OCI-LY7 (cell line): ENCODE results near the gene CHCHD10. TPM values are rescaled to one million over a fixed set of nuclear protein-coding genes. Genes with fewer than 3 reads are reported as not detected.

Experiments
- BruUV-seq: library from RNA; stranded (reverse); fragments of 400-500 nt; replicated peaks from 2 replicates; lab custom pipeline; 2021; lab: Mats Ljungman, UMichigan
- CTCF ChIA-PET: fragments of 300-600 bp; sonication (Branson Sonifier 250); formaldehyde crosslinking; loops from one replicate; lab custom pipeline; 2022; ENCODE audit warnings: antibody characterized with exemption; ENCODE audit not compliant: unreplicated experiment; lab: Charles Lee
- POLR2A ChIA-PET: fragments of 300-600 bp; sonication (Branson Sonifier 250); formaldehyde crosslinking; loops from one replicate; lab custom pipeline; 2022; ENCODE audit warnings: antibody characterized with exemption; lab: Charles Lee
- DNase-seq: peaks from one replicate; pipeline ENCODE4 v3.0.0-alpha.2; 2015; ENCODE audit warnings: low spot score
- H2AFZ ChIP-seq: fragments of 200-600 bp; sonication (generic), shearing (Covaris generic); 2 replicates; pipeline ENCODE4 v1.6.1; 2014; ENCODE audit warnings: mild to moderate bottlenecking, antibody characterized with exemption, low read length, moderate library complexity
- H3K27ac ChIP-seq: fragments of 200-600 bp; sonication (generic); 2 replicates; pipeline ENCODE4 v1.5.1; 2014; ENCODE audit warnings: mixed run types, low read depth, mild to moderate bottlenecking, moderate library complexity, low read length, inconsistent platforms; ENCODE audit not compliant: poor library complexity, severe bottlenecking
- H3K36me3 ChIP-seq: fragments of 200-600 bp; sonication (generic); 2 replicates; pipeline ENCODE4 v1.6.1; 2014; ENCODE audit warnings: mild to moderate bottlenecking, antibody characterized with exemption, low read length, moderate library complexity, mixed read lengths; ENCODE audit not compliant: insufficient read depth
- H3K4me1 ChIP-seq: fragments of 200-600 bp; sonication (generic); 2 replicates; pipeline ENCODE4 v1.5.1; 2014; ENCODE audit warnings: mild to moderate bottlenecking, low read length; ENCODE audit not compliant: insufficient read depth, poor library complexity, severe bottlenecking
- H3K4me2 ChIP-seq: fragments of 200-600 bp; sonication (generic); 2 replicates; pipeline ENCODE4 v1.6.1; 2014; ENCODE audit warnings: mild to moderate bottlenecking, low read length
- H3K4me3 ChIP-seq: fragments of 200-600 bp; sonication (generic); 2 replicates; pipeline ENCODE4 v1.5.1; 2014; ENCODE audit warnings: mild to moderate bottlenecking, low read depth, low read length; ENCODE audit not compliant: poor library complexity, severe bottlenecking
- H3K79me2 ChIP-seq: fragments of 200-600 bp; sonication (generic); 2 replicates; pipeline ENCODE4 v1.6.1; 2016; ENCODE audit warnings: low read depth, mild to moderate bottlenecking, low read length, moderate library complexity, mixed read lengths; ENCODE audit not compliant: insufficient read depth
- H3K9me2 ChIP-seq: fragments of 200-600 bp; sonication (generic); 2 replicates; pipeline ENCODE4 v1.6.1; 2016; ENCODE audit warnings: mild to moderate bottlenecking, low read length, mixed read lengths; ENCODE audit not compliant: insufficient read depth
- H3K9me3 ChIP-seq: fragments of 200-600 bp; sonication (generic); 2 replicates; pipeline ENCODE4 v1.6.1; 2014; ENCODE audit warnings: mild to moderate bottlenecking, mixed run types, low read length, mixed read lengths
- H4K20me1 ChIP-seq: fragments of 200-600 bp; sonication (generic); 2 replicates; pipeline ENCODE4 v1.6.1; 2014; ENCODE audit warnings: mild to moderate bottlenecking, antibody characterized with exemption, low read length, moderate library complexity, mixed read lengths; ENCODE audit not compliant: insufficient read depth
- EZH2phosphoT487 ChIP-seq: fragments of 200-600 bp; sonication (generic); IDR thresholded peaks from 2 replicates; pipeline ENCODE4 v1.6.1; 2018; ENCODE audit warnings: low read depth, borderline replicate concordance, mild to moderate bottlenecking, mixed run types, antibody characterized with exemption, low read length, moderate library complexity, mixed read lengths
- intact Hi-C: fragments of 100-400 bp; cut with micrococcal nuclease; formaldehyde crosslinking; loops from one replicate; pipeline ENCODE4 v1.10.0; 2022; ENCODE audit not compliant: unreplicated experiment
- total RNA-seq, 2 experiments: library from RNA; depleted of rRNA in 1 of 2; stranded (reverse); fragments of >200 nt in 1 of 2; shearing (Covaris generic) in 1 of 2; gene quantifications; 2 replicates each; pipeline ENCODE4 v1.2.3, GENCODE V29; 2014 to 2022
- TF ChIP-seq, protein P1 (sequence below): fragments of 200-600 bp; sonication (generic); conservative IDR thresholded peaks from 2 replicates; pipeline ENCODE4 v1.5.1; 2014; ENCODE audit warnings: mild to moderate bottlenecking, antibody characterized with exemption, low read length, moderate library complexity, mixed read lengths

CHCHD10 gene
- total RNA-seq, 2 experiments from 2014 or later = 50.8 to 252 TPM

DNA sequence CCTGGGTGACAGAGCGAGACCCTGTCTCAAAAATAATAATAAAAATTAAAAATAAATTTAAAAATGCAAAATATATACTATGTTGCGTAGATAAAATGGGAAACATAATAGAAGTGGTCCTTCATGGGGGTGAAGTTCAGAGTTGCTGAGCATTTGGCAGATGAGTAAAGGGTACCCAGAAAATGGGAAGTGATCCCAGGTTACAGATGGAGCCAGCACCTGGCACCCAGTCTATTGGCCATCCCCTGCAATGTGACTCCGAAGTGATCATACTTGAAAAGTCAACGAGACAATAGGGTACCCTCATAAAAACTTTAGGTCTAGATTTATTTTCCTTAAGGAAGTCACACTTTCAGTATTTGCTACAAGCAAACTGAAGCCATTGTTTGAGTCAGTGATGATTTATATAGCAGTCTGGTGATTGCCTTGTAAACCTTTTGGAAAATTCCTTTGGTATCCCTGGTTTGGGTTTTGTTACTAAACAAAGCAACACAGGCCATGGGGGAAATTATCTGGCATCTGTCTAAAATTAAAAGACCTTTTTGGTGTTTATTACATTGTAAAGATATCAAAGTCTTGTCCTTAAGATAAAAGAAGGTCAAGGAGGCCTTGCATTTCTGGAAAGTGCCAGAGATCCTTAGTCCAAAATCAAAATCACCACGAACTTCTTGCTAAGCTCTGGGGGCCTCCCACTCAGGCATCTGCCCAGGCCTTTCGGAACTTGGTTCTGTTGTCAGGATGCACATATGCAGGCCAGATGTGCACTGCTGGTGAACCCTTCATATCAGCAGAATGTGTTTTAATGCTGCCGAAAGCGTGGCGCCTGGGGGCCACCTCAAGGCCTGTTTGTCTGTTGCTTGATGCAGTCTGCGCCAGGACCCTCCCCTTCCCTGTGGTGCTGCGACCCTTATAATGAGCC, 23.3 kb upstream of the CHCHD10 start:
- no peak overlapping the region for H2AFZ ChIP-seq
- peaks cover 82% of the 10 kb centered on the region for H3K36me3 ChIP-seq
- ChIA-PET POLR2A (interaction anchor here (0.7 kb wide), 1 partner anchor 14 kb away, joined by 4 read pairs; no protein-coding TSS in a partner anchor), CTCF (interaction anchor here (0.5 kb wide), 1 partner anchor 8 kb away, joined by 3 read pairs; no protein-coding TSS in a partner anchor)
- no peaks in the 10 kb centered on the region for H3K9me3 ChIP-seq
- DNase-seq = no peak
- intact Hi-C loops = no loop called here
- H3K79me2 ChIP-seq = peaks cover 52% of the 10 kb centered on the region
- H3K4me1 ChIP-seq = peaks cover 36% of the 10 kb centered on the region
- no peak overlapping the region for H3K4me2 ChIP-seq
- H4K20me1 ChIP-seq = peaks cover 22% of the 10 kb centered on the region
- TF ChIP-seq EZH2phosphoT487 = no peak
- TF ChIP-seq, protein P1, sequence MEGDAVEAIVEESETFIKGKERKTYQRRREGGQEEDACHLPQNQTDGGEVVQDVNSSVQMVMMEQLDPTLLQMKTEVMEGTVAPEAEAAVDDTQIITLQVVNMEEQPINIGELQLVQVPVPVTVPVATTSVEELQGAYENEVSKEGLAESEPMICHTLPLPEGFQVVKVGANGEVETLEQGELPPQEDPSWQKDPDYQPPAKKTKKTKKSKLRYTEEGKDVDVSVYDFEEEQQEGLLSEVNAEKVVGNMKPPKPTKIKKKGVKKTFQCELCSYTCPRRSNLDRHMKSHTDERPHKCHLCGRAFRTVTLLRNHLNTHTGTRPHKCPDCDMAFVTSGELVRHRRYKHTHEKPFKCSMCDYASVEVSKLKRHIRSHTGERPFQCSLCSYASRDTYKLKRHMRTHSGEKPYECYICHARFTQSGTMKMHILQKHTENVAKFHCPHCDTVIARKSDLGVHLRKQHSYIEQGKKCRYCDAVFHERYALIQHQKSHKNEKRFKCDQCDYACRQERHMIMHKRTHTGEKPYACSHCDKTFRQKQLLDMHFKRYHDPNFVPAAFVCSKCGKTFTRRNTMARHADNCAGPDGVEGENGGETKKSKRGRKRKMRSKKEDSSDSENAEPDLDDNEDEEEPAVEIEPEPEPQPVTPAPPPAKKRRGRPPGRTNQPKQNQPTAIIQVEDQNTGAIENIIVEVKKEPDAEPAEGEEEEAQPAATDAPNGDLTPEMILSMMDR = no peak
- H3K27ac ChIP-seq = no peak overlapping the region
- H3K4me3 ChIP-seq = no peak overlapping the region
- no TSS peak for BruUV-seq
- H3K9me2 ChIP-seq = no peaks in the 10 kb centered on the region

DNA sequence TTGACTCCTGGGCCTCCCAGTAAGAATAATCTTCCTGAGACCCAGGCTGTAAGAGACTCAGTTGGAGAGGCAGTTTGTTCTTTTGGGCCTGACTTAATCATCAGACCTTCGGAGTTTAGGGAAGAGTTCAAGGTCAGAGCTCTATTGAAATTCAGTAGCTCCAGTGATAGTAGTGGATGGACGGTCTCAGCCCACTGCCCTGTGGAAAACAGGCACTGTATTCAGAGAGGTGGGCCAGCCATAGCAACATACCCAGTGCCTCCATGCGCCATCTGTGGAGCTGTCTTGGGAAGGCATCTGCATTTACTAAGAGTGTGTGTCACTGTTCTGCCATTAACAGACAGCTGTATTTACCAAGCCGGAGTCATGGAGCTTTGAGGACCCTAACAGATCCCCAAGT, 21.9 kb upstream of the CHCHD10 start:
- no peak for TF ChIP-seq EZH2phosphoT487
- TF ChIP-seq, protein P1 = peak; percentile 52
- DNase-seq = peak; percentile 38
- no peaks in the 10 kb centered on the region for H3K9me2 ChIP-seq
- peaks cover 69% of the 10 kb centered on the region for H3K36me3 ChIP-seq
- H3K79me2 ChIP-seq = peaks cover 52% of the 10 kb centered on the region
- POLR2A ChIA-PET = interaction anchor here (0.5 to 0.7 kb wide), 3 partner anchors 9 to 68 kb away, joined by 3 to 7 read pairs (median 6); partner anchors contain the start of gene SLC2A11
- peaks cover 22% of the 10 kb centered on the region for H4K20me1 ChIP-seq
- intact Hi-C loops = loop anchor here (5.0 kb wide), 1 partner anchor 48 kb away; the partner anchor contains the start of gene DERL3
- no peak overlapping the region for H2AFZ ChIP-seq
- no peak overlapping the region for H3K27ac ChIP-seq
- BruUV-seq = no TSS peak
- peaks cover 37% of the 10 kb centered on the region for H3K4me1 ChIP-seq
- H3K4me2 ChIP-seq = peak overlapping the region; percentile 91
- no peaks in the 10 kb centered on the region for H3K9me3 ChIP-seq
- CTCF ChIA-PET = no interaction called here
- H3K4me3 ChIP-seq = peak overlapping the region; percentile 75
